ENCODE results near the gene GPR4.

The GPR4 gene

DNA sequence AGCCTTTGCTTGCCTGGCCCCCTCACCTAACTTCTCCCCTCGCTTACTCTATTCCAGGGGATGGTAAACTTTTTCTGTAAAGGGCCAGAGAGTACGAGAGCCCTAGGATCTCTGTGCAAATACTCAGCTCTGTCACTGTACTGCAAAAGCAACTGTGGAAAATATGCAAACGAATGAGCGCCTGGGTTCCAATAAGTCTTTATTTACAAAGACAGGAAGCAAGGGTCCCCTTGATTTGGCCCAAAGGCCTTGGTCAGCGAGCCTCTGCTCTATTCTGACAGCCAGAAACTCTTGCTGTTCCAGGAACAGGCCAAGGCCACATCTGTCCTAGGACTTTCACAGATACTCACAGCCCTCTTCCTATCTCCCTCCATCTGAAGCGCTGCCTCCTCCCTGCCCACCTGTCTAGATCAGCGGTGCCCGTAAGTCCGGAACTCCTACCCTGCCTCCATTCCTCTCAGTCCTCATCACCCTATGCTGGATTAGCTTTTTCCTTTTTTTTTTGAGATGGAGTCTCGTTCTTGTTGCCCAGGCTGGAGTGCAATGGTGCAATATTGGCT, 54.7 kb downstream of the GPR4 start:
- DNase-seq: no peak

DNA sequence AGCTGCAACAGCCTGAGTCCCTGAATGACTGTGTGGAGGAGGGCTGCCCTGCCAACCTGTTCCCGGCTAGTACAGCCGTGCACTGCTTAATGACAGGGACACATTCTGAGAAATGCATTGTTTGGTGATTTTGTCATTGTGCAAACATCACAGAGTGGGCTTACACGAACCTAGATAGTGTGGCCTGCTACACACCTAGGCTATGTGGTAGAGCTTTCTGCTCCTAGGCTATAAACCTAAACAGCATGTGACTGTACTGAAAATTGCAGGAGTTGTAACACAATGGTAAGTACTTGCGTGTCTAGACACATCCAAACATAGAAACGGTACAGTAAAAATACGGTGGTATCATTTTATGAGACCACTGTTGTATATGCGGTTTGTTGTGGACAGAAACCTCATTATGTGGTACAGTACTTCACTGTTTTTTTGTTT, 59.8 kb downstream of the GPR4 start:
- DNase-seq: no peak
